ENCODE measurements around the gene EIF4EBP3.

The EIF4EBP3 gene

DNA sequence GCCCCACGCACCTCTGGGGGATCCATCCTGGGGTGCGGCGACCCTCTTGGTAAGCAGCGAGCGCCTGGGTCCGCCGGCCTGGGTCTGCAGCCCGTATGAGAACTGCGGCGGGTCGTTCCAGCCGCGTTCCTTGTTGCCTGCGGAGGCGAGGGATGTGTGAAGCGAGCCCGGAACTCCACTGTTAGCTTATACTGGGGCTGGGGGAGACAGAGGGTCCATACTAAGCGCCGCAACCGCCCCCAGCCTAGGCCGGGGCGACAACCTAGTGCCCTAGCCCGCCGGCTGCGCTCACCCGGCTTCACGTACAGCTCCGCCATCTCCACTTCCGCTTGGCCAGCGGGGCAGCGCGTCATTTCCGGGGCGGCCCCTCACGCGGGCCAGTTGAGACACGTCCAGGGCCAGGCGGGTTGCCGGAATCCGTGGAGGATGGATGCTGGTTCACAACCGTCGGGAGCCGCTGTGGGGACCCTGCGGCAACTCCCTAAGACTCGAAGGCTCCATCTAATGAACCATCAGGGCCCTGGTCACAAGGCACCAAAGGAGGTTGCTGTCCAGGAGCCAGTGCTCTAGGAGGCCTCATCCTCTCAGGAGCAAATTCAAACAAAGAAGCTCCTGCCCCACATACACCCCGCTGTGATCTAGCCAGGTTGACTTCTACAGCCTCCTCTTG lies 9.8 kb downstream of the EIF4EBP3 start, which contains the start of gene SRA1:
Gene SRA1, minus strand, starts transcription at position 338 of the 670 bp plus-strand sequence. Its CDS starts 21 bp downstream, at position 317.
- WGBS: under 1% methylated on average over 46 of the region's 46 CpGs
- Histone ChIP-seq H3K9ac (ENCODE audit: low read depth, low read length) (peak within 1 kb of the TSS; percentile 91), H3K9me3 (ENCODE audit: insufficient read depth, low read depth, low read length) (no peaks in the 10 kb centered on the region), H3K4me3 (ENCODE audit: low read length) (peak within 1 kb of the TSS; percentile 89), H3K27me3 (ENCODE audit: insufficient read depth, low read length) (no peaks in the 10 kb centered on the region), H3K36me3 (ENCODE audit: insufficient read depth, low read length) (peaks cover 22% of the 10 kb centered on the region), H3K4me1 (ENCODE audit: insufficient read depth, low read length) (peaks cover 9% of the 10 kb centered on the region; the same call in 1 of the 2 replicates), H3K27ac (ENCODE audit: low read depth, low read length) (peak within 1 kb of the TSS; percentile 77)

GRCh38 chr5:140557965-140558364 lies 10.5 kb downstream of the EIF4EBP3 start:
- H3K36me3 ChIP-seq (ENCODE audit: insufficient read depth, low read length): peaks cover 17% of the 10 kb centered on the region
- peak overlapping the region; percentile 89 for H3K4me3 ChIP-seq (ENCODE audit: low read length)
- H3K27ac ChIP-seq (ENCODE audit: low read depth, low read length): peak overlapping the region; percentile 77
- WGBS: 87% methylated on average over 3 of the region's 3 CpGs
- H3K27me3 ChIP-seq (ENCODE audit: insufficient read depth, low read length): no peaks in the 10 kb centered on the region
- peaks cover 9% of the 10 kb centered on the region; the same call in 1 of the 2 replicates for H3K4me1 ChIP-seq (ENCODE audit: insufficient read depth, low read length)
- peak overlapping the region; percentile 91; the same call in 1 of the 2 replicates for H3K9ac ChIP-seq (ENCODE audit: low read depth, low read length)
- no peaks in the 10 kb centered on the region for H3K9me3 ChIP-seq (ENCODE audit: insufficient read depth, low read depth, low read length)

GRCh38 chr5:140558542-140558941 lies 11.1 kb downstream of the EIF4EBP3 start:
- H3K36me3 ChIP-seq (ENCODE audit: insufficient read depth, low read length): peaks cover 12% of the 10 kb centered on the region
- WGBS: 97% methylated on average over 9 of the region's 9 CpGs

GRCh38 chr5:140560227-140560626 lies 12.8 kb downstream of the EIF4EBP3 start:
- no peaks in the 10 kb centered on the region for H3K27me3 ChIP-seq (ENCODE audit: insufficient read depth, low read length)
- H3K36me3 ChIP-seq (ENCODE audit: insufficient read depth, low read length): no peaks in the 10 kb centered on the region; the same call in 1 of the 2 replicates
- peaks cover 9% of the 10 kb centered on the region; the same call in 1 of the 2 replicates for H3K4me1 ChIP-seq (ENCODE audit: insufficient read depth, low read length)
- H3K9me3 ChIP-seq (ENCODE audit: insufficient read depth, low read depth, low read length): no peaks in the 10 kb centered on the region
- no peak overlapping the region for H3K9ac ChIP-seq (ENCODE audit: low read depth, low read length)
- 92% methylated on average over 10 of the region's 10 CpGs for WGBS
- H3K27ac ChIP-seq (ENCODE audit: low read depth, low read length): no peak overlapping the region
- no peak overlapping the region for H3K4me3 ChIP-seq (ENCODE audit: low read length)

More at GRCh38 chr5:140558542-140558941, 11.1 kb downstream of the EIF4EBP3 start:
- H3K9ac ChIP-seq (ENCODE audit: low read depth, low read length): no peak overlapping the region
- peaks cover 9% of the 10 kb centered on the region; the same call in 1 of the 2 replicates for H3K4me1 ChIP-seq (ENCODE audit: insufficient read depth, low read length)
- H3K4me3 ChIP-seq (ENCODE audit: low read length): no peak overlapping the region
- no peaks in the 10 kb centered on the region for H3K9me3 ChIP-seq (ENCODE audit: insufficient read depth, low read depth, low read length)
- no peaks in the 10 kb centered on the region for H3K27me3 ChIP-seq (ENCODE audit: insufficient read depth, low read length)
- H3K27ac ChIP-seq (ENCODE audit: low read depth, low read length): no peak overlapping the region

- Histone ChIP-seq H3K27me3 (ENCODE audit: insufficient read depth, low read length) (no peaks in the 10 kb centered on the region), H3K4me3 (ENCODE audit: low read length) (no peak overlapping the region), H3K4me1 (ENCODE audit: insufficient read depth, low read length) (peaks cover 8% of the 10 kb centered on the region; the same call in 1 of the 2 replicates), H3K27ac (ENCODE audit: low read depth, low read length) (no peak overlapping the region), H3K9ac (ENCODE audit: low read depth, low read length) (no peak overlapping the region), H3K36me3 (ENCODE audit: insufficient read depth, low read length) (peaks cover 13% of the 10 kb centered on the region), H3K9me3 (ENCODE audit: insufficient read depth, low read depth, low read length) (no peaks in the 10 kb centered on the region)
- WGBS: 93% methylated on average over 10 of the region's 10 CpGs
Measured at GRCh38 chr5:140561753-140562523, 14.5 kb downstream of the EIF4EBP3 start.

- WGBS: 88% methylated on average over 7 of the region's 8 CpGs
- H3K9me3 ChIP-seq (ENCODE audit: insufficient read depth, low read depth, low read length): no peaks in the 10 kb centered on the region
- peak overlapping the region; percentile 93 for H3K4me3 ChIP-seq (ENCODE audit: low read length)
- H3K36me3 ChIP-seq (ENCODE audit: insufficient read depth, low read length): peaks cover 24% of the 10 kb centered on the region
- H3K4me1 ChIP-seq (ENCODE audit: insufficient read depth, low read length): peaks cover 5% of the 10 kb centered on the region; the same call in 1 of the 2 replicates
- H3K9ac ChIP-seq (ENCODE audit: low read depth, low read length): peak overlapping the region; percentile 69
- H3K27me3 ChIP-seq (ENCODE audit: insufficient read depth, low read length): no peaks in the 10 kb centered on the region
- H3K27ac ChIP-seq (ENCODE audit: low read depth, low read length): no peak overlapping the region
Measured at GRCh38 chr5:140563596-140563995, 16.1 kb downstream of the EIF4EBP3 start.

GRCh38 chr5:140564196-140565023 lies 16.9 kb downstream of the EIF4EBP3 start, which contains the start of the genes APBB3 and SLC35A4:
Gene APBB3 (minus strand): TSS chr5:140564598. CDS start chr5:140564245, 353 bp downstream.
Gene SLC35A4 (plus strand): TSS chr5:140564828. CDS start chr5:140567170, 2,342 bp downstream.
- Histone ChIP-seq H3K9me3 (ENCODE audit: insufficient read depth, low read depth, low read length) (no peaks in the 10 kb centered on the region), H3K9ac (ENCODE audit: low read depth, low read length) (peak within 1 kb of the TSS; percentile 79), H3K36me3 (ENCODE audit: insufficient read depth, low read length) (peaks cover 24% of the 10 kb centered on the region), H3K4me3 (ENCODE audit: low read length) (peak within 1 kb of the TSS; percentile 93), H3K4me1 (ENCODE audit: insufficient read depth, low read length) (peaks cover 5% of the 10 kb centered on the region; the same call in 1 of the 2 replicates), H3K27ac (ENCODE audit: low read depth, low read length) (peak within 1 kb of the TSS; percentile 81), H3K27me3 (ENCODE audit: insufficient read depth, low read length) (no peaks in the 10 kb centered on the region)
- under 1% methylated on average over 74 of the region's 74 CpGs for WGBS

DNA sequence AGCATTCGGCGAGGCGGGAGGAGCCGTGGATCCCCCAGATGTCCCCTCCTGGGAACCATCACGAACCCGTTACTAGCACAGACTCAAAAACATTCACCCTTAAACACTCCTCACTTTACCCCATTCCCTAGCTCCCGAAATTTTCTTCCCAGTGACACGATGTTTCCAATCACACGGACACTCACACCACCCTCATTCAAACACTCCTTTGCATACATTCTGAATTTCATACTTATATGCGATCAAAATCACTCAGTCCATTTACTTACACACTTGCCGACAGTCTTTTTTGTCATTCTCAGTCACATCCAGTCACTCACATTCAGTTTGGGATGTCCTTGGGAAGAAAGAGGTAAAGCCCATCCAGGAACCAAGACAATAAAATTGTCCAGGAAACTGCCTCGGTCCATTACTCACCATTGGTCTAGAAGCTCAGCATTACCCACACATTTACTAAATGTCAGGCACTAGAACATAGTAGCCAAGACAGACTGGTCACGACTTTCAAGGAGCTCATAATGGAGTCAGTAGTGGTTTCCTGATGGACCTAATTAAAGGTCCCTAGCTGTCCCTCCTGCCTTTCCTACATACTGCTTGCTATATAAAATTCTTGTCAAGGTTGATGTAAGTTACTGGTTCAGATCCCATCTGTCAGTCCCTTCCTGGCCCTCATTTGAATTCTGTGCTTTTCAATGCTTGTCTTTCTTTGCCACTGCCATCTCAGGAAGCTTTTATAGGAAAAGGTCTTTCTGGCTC lies 17.7 kb downstream of the EIF4EBP3 start:
- peak overlapping the region; percentile 93 for H3K4me3 ChIP-seq (ENCODE audit: low read length)
- no peaks in the 10 kb centered on the region for H3K27me3 ChIP-seq (ENCODE audit: insufficient read depth, low read length)
- 5% methylated on average over 10 of the region's 13 CpGs for WGBS
- peaks cover 5% of the 10 kb centered on the region; the same call in 1 of the 2 replicates for H3K4me1 ChIP-seq (ENCODE audit: insufficient read depth, low read length)
- no peak overlapping the region for H3K27ac ChIP-seq (ENCODE audit: low read depth, low read length)
- peaks cover 24% of the 10 kb centered on the region for H3K36me3 ChIP-seq (ENCODE audit: insufficient read depth, low read length)
- H3K9me3 ChIP-seq (ENCODE audit: insufficient read depth, low read depth, low read length): no peaks in the 10 kb centered on the region
- peak overlapping the region; percentile 79 for H3K9ac ChIP-seq (ENCODE audit: low read depth, low read length)

DNA sequence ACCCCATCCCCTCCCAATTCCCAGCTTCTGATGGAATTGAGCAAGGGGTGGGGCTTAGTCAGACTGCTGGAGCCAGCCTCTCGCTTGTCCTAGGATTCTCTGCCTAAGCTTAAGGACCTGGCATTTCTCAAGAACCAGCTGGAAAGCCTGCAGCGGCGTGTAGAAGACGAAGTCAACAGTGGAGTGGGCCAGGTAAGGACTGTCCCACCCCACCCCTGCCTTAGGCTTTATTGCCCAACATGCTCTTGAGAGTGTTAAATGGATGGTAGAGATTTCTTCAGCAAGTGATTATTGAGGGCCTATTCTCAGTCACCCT lies 18.3 kb downstream of the EIF4EBP3 start:
- no peaks in the 10 kb centered on the region for H3K9me3 ChIP-seq (ENCODE audit: insufficient read depth, low read depth, low read length)
- H3K4me3 ChIP-seq (ENCODE audit: low read length): peak overlapping the region; percentile 93
- H3K9ac ChIP-seq (ENCODE audit: low read depth, low read length): 0 out of 2 replicates have a peak overlapping the region, but pooled peaks have one; percentile 79
- H3K36me3 ChIP-seq (ENCODE audit: insufficient read depth, low read length): peaks cover 24% of the 10 kb centered on the region
- 83% methylated on average over 4 of the region's 4 CpGs for WGBS
- no peaks in the 10 kb centered on the region for H3K27me3 ChIP-seq (ENCODE audit: insufficient read depth, low read length)
- H3K4me1 ChIP-seq (ENCODE audit: insufficient read depth, low read length): peaks cover 5% of the 10 kb centered on the region; the same call in 1 of the 2 replicates
- H3K27ac ChIP-seq (ENCODE audit: low read depth, low read length): no peak overlapping the region

GRCh38 chr5:140566665-140567064 lies 19.2 kb downstream of the EIF4EBP3 start:
- WGBS: 96% methylated on average over 5 of the region's 5 CpGs

More at GRCh38 chr5:140566665-140567064, 19.2 kb downstream of the EIF4EBP3 start:
- Histone ChIP-seq H3K27me3 (ENCODE audit: insufficient read depth, low read length) (no peaks in the 10 kb centered on the region), H3K9ac (ENCODE audit: low read depth, low read length) (no peak overlapping the region), H3K27ac (ENCODE audit: low read depth, low read length) (no peak overlapping the region), H3K4me1 (ENCODE audit: insufficient read depth, low read length) (peaks cover 5% of the 10 kb centered on the region; the same call in 1 of the 2 replicates), H3K36me3 (ENCODE audit: insufficient read depth, low read length) (peaks cover 24% of the 10 kb centered on the region), H3K4me3 (ENCODE audit: low read length) (no peak overlapping the region), H3K9me3 (ENCODE audit: insufficient read depth, low read depth, low read length) (no peaks in the 10 kb centered on the region)

Data from HUES64 (cell line).